ENCODE measurements around the gene RTL1. TPM values are rescaled to one million over a fixed set of nuclear protein-coding genes. Genes with fewer than 3 reads are reported as not detected.

RTL1 gene
- total and polyA plus RNA-seq, 5 donors from 2014 or later = not detected

DNA sequence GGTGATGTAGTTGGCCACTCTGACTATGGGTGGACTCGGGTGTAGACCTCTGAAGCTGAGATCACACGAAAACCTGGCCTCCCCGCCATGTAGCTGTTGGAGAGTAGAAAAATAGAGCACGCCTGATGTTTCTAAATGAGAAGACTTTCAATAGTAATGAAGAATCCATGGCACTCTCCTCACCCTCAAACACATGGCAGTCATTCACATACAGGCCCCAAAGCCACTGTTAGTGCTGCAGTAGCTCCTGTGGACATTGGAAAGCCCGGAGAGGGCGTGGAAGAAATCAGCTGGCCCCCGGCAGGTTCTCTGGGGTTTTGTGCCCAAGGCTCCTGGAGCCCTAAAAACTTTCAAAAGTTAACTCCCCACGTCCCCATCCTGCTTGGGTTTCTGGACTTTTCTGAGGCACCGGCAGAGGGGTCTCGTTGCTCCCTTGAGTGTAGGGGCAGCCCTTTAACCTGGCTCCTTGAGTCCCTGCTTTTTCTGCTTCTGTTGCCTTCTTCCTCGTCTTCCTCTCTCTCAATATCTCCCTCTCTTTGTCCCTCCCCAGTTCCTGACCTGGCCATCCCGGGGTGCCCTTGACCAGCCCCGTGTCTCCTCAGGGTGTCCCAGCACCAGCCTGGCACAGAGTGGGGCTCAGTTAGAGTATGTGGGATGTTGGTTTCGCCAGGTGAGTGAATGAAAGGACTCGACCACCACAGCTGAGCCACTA lies 69.3 kb downstream of the RTL1 start:
- H3K27me3 ChIP-seq (ENCODE audit: control insufficient read depth, insufficient read depth, low read length) = no peaks in the 10 kb centered on the region
- no peak overlapping the region for H3K4me3 ChIP-seq (ENCODE audit: low read depth, low read length)
- H3K9me3 Mint-ChIP-seq = peaks cover 0 to 2% (median 0%) of the 10 kb centered on the region in 7 donors
- ATAC-seq (ENCODE audit: low read depth in 2 of 2) (no peak), DNase-seq (no peak)
- no peak overlapping the region for H3K27ac ChIP-seq (ENCODE audit: insufficient read depth, low read length, poor library complexity, severe bottlenecking)
- H3K27me3 Mint-ChIP-seq = peaks cover 14% of the 10 kb centered on the region
- no peaks in the 10 kb centered on the region for H3K4me1 ChIP-seq (ENCODE audit: control insufficient read depth, insufficient read depth, low read length, poor library complexity, severe bottlenecking)
- H3K4me3 Mint-ChIP-seq = no peak overlapping the region
- no peaks in the 10 kb centered on the region for H3K4me1 Mint-ChIP-seq
- H3K9me3 ChIP-seq (ENCODE audit: control insufficient read depth in 2 of 2, low read length in 2 of 2) = no peaks in the 10 kb centered on the region
- H3K27ac Mint-ChIP-seq = no peak overlapping the region
- no peaks in the 10 kb centered on the region for H3K36me3 ChIP-seq (ENCODE audit: control insufficient read depth, insufficient read depth, low read length)
- no peaks in the 10 kb centered on the region for H3K36me3 Mint-ChIP-seq

DNA sequence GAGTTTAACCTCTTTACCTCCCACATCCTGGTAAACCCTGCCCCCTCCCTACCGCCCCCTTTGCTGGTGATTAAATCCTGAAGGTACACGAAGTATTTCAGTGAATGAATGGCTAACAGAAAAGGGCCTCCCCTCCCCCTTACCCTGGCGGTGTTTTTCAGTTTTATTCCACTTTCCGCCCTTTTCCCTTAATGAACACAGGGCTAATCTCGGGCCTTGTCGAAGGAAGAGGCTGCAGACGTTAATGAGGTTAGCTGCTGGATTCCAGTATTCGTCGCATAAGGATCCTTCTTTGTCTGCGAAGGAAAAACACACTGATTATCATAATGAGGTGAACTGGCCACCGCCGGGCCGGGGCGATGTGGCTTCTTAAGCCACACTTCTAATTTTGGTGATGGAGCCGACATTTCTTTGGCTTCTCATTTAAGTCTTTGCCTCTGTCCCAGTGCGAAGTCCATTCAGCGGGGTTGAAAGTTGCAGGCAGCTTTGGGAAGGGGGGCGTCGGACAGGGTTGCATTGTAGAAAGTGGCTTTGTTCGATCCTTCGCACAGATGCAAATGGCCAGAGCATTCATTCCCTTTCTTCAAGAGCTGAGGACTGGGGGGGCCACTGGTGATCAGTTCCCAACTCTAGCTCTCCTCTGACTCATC lies 71.1 kb downstream of the RTL1 start:
- no peaks in the 10 kb centered on the region for H3K36me3 ChIP-seq (ENCODE audit: control insufficient read depth, insufficient read depth, low read length)
- H3K4me1 ChIP-seq (ENCODE audit: control insufficient read depth, insufficient read depth, low read length, poor library complexity, severe bottlenecking) = no peaks in the 10 kb centered on the region
- no peak for ATAC-seq (ENCODE audit: low read depth in 2 of 2)
- Mint-ChIP-seq H3K9me3 (peaks cover 0 to 3% (median 0%) of the 10 kb centered on the region in 7 donors), H3K4me1 (no peaks in the 10 kb centered on the region), H3K4me3 (no peak overlapping the region), H3K27ac (no peak overlapping the region), H3K36me3 (no peaks in the 10 kb centered on the region), H3K27me3 (peaks cover 16% of the 10 kb centered on the region)
- H3K4me3 ChIP-seq (ENCODE audit: low read depth, low read length) = no peak overlapping the region
- H3K27me3 ChIP-seq (ENCODE audit: control insufficient read depth, insufficient read depth, low read length) = no peaks in the 10 kb centered on the region
- DNase-seq = no peak
- no peaks in the 10 kb centered on the region for H3K9me3 ChIP-seq (ENCODE audit: control insufficient read depth in 2 of 2, low read length in 2 of 2)
- H3K27ac ChIP-seq (ENCODE audit: insufficient read depth, low read length, poor library complexity, severe bottlenecking) = no peak overlapping the region

DNA sequence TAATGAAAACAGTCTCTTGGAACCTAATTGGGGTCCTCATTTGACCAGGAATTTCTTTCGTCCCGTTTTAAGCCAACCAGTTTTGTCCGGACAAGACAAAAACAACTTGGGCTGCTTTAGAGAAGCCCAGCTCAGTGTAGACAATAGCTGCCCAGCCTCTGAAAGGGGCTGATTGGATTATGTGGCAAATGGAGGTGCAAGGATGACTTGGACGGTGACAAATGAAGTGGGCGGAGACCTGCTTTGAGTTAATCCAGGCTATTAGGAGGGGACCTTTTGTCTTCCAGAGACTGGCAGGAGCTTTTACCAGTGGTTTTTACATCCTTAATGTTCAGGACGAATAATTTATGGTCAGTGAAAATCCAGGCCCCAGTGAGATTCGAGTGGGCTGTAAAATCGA lies 72.8 kb downstream of the RTL1 start:
- no peak for ATAC-seq (ENCODE audit: low read depth in 2 of 2)

More for the DNA sequence above, 72.8 kb downstream of the RTL1 start:
- H3K4me3 Mint-ChIP-seq = no peak overlapping the region
- Histone ChIP-seq H3K4me3 (ENCODE audit: low read depth, low read length) (no peak overlapping the region), H3K9me3 (ENCODE audit: control insufficient read depth in 2 of 2, low read length in 2 of 2) (no peaks in the 10 kb centered on the region), H3K4me1 (ENCODE audit: control insufficient read depth, insufficient read depth, low read length, poor library complexity, severe bottlenecking) (no peaks in the 10 kb centered on the region), H3K27me3 (ENCODE audit: control insufficient read depth, insufficient read depth, low read length) (no peaks in the 10 kb centered on the region), H3K27ac (ENCODE audit: insufficient read depth, low read length, poor library complexity, severe bottlenecking) (no peak overlapping the region), H3K36me3 (ENCODE audit: control insufficient read depth, insufficient read depth, low read length) (no peaks in the 10 kb centered on the region)
- peaks cover 0 to 3% (median 0%) of the 10 kb centered on the region in 7 donors for H3K9me3 Mint-ChIP-seq
- peaks cover 0 to 7% (median 0%) of the 10 kb centered on the region in 4 donors for H3K4me1 Mint-ChIP-seq
- H3K27ac Mint-ChIP-seq = no peak overlapping the region
- no peaks in the 10 kb centered on the region for H3K36me3 Mint-ChIP-seq
- peaks cover 25% of the 10 kb centered on the region for H3K27me3 Mint-ChIP-seq
- DNase-seq = no peak

Other genes starting within 250 kb of the RTL1 start
- not detected for gene DLK1, start 176.8 kb downstream of the RTL1 start, total RNA-seq
- gene DLK1, start 176.8 kb downstream of the RTL1 start, polyA plus RNA-seq = not detected
- gene MEG3, start 77.6 kb downstream of the RTL1 start, total RNA-seq = 0.10 TPM
- not detected for gene MEG3, start 77.6 kb downstream of the RTL1 start, polyA plus RNA-seq